Sigmoid colon (tissue), 7 donors: Measurements from ENCODE around the gene ZFP69B. TPM values are rescaled to one million over a fixed set of nuclear protein-coding genes. Genes with fewer than 3 reads are reported as not detected.

Source experiments
- DNase-seq: peaks from one replicate; pipeline ENCODE4 v3.0.0-alpha.2; 2019
- H3K27ac ChIP-seq, 4 donors: fragments of 200-600 bp; sonication (generic); one replicate each; pipeline ENCODE4 v1.5.1; 2016 to 2019; ENCODE audit warnings: mild to moderate bottlenecking in 1 of 4
- H3K27me3 ChIP-seq, 3 donors: fragments of 200-600 bp; sonication (generic); one replicate each; pipeline ENCODE4 v1.5.1; 2019; ENCODE audit warnings: mild to moderate bottlenecking in 1 of 3
- H3K36me3 ChIP-seq, 4 donors: fragments of 200-600 bp; sonication (generic); one replicate each; pipeline ENCODE4 v1.5.1; 2016 to 2019
- H3K4me1 ChIP-seq, 4 donors: fragments of 200-600 bp; sonication (generic); one replicate each; pipeline ENCODE4 v1.5.1; 2017 to 2019
- H3K4me3 ChIP-seq, 4 donors: fragments of 200-600 bp; sonication (generic); one replicate each; pipeline ENCODE4 v1.5.1; 2017 to 2019; ENCODE audit warnings: mild to moderate bottlenecking in 2 of 4, moderate library complexity in 1 of 4
- H3K9me3 ChIP-seq, 4 donors: fragments of 200-600 bp in 3 of 4; sonication (generic) in 3 of 4; one replicate each; pipeline versions ENCODE4 v1.5.1 to v1.6.1; 2013 to 2019
- EP300 ChIP-seq, 4 donors: sonication (generic); formaldehyde crosslinking; IDR thresholded peaks; one replicate each; pipeline ENCODE4 v1.6.1; 2017; ENCODE audit warnings: antibody characterized with exemption in 4 of 4
- POLR2A ChIP-seq, 2 donors: fragments of 450-650 bp; IDR thresholded peaks; one replicate each; pipeline ENCODE4 v1.6.1; 2016; ENCODE audit warnings: antibody characterized with exemption in 2 of 2, mild to moderate bottlenecking in 2 of 2, moderate library complexity in 2 of 2
- POLR2AphosphoS5 ChIP-seq, 4 donors: sonication (generic); formaldehyde crosslinking; IDR thresholded peaks; one replicate each; pipeline ENCODE4 v1.6.1; 2017; ENCODE audit warnings: antibody characterized with exemption in 4 of 4
- WGBS, 2 donors: extraction: QIAGEN DNeasy Blood & Tissue Kit; methylation state at CpG; one replicate each; pipeline ENCODE4 v1.1.7; 2013; 5-methylcytosine and 5-hydroxymethylcytosine counted together
- intact Hi-C: fragments of 100-400 bp; cut with DNase I; formaldehyde crosslinking; loops from one replicate; pipeline ENCODE4 v1.15.1; 2023
- polyA plus RNA-seq, 3 donors: library from polyadenylated mRNA; stranded (reverse); fragments of 200-250 nt; gene quantifications; one replicate each; pipeline ENCODE4 v1.2.3, GENCODE V29; 2013
- total RNA-seq, 4 donors: library from RNA; depleted of rRNA; stranded (reverse); fragments of >200 nt; gene quantifications; one replicate each; pipeline ENCODE4 v1.1.0, GENCODE V29; 2016
- TF ChIP-seq, protein P1 (sequence below), 4 experiments: fragments of 450-650 bp in 3 of 4; fragments of 200-600 bp in 1 of 4; IDR thresholded peaks; one replicate each; pipeline ENCODE4 v1.5.1; 2016 to 2019; ENCODE audit warnings: antibody characterized with exemption in 4 of 4, mild to moderate bottlenecking in 3 of 4, moderate library complexity in 2 of 4
- donor health status: healthy with polysubstance abuse.
- donor health status: Bipolar disorder and iron deficiency.
- donor health status: healthy.

Gene ZFP69B
- total RNA-seq (under 1 TPM; 0.14 to 0.99 (median 0.63) TPM), polyA plus RNA-seq (1 to 10 TPM in 2 of 3 donors, not detected in 1; 1.2 to 1.8 TPM)

DNA sequence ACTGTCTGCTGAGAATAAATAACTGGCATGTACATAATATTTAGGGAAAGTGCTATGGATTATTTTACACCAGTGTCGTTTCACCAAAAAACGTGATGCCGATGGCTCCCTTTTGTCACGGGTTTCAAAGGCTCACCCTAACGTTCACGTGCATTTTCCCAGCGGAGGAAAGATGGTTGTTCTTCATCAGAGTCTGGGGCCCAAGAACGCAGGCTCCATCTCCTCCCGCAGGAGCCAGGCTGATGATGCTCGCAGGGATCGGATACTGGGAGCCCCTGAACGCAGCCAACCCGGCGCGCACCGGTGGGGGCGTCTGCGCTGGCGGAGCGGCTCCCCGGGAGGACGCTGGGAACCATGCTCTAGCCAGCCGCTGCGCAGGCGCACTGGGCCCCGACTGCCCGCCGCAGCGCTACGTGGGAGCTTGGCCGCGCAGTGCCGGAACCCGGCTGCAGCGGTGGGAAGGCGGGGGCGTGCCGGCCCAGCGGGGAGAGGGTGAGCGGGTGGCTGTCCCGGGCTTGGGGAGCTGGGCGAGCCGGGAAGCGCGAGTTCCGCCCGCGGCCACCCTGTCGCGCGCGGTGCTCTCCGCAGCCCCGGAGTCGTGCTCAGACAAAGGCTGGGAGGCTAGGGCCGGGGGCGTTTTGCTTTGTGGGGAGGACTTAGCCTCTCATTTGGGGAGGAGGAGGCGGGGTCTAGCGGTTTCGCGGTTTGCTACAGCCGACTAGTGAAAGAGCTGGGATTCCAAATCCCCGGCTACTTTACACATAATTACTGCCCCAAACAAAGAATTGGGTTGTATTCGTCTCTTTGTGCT, at the start of gene ZFP69B:
TSS of gene ZFP69B (plus strand) at position 793 of the 811 bp plus-strand sequence. CDS start 486 bp downstream, outside the sequence.
- Histone ChIP-seq H3K4me3 (peak within 1 kb of the TSS; percentile 60 to 81 (median 68)), H3K27me3 (no peaks in the 10 kb centered on the region), H3K4me1 (peaks cover 0 to 10% (median 8%) of the 10 kb centered on the region in 4 donors), H3K27ac (peak within 1 kb of the TSS; percentile 80 to 91 (median 82)), H3K9me3 (no peaks in the 10 kb centered on the region), H3K36me3 (no peaks in the 10 kb centered on the region)
- intact Hi-C loops: loop anchor here (2.0 kb wide), 1 partner anchor 59 kb away; the partner anchor contains the start of gene EXO5
- peak; percentile 94 for DNase-seq
- TF ChIP-seq EP300 (IDR thresholded peaks at IDR 0.05) (no peak), POLR2A (IDR thresholded peaks at IDR 0.05) (no peak), POLR2AphosphoS5 (IDR thresholded peaks at IDR 0.05) (peak in 3 of 4 donors; percentile 29 to 58 (median 42))
- TF ChIP-seq, protein P1, sequence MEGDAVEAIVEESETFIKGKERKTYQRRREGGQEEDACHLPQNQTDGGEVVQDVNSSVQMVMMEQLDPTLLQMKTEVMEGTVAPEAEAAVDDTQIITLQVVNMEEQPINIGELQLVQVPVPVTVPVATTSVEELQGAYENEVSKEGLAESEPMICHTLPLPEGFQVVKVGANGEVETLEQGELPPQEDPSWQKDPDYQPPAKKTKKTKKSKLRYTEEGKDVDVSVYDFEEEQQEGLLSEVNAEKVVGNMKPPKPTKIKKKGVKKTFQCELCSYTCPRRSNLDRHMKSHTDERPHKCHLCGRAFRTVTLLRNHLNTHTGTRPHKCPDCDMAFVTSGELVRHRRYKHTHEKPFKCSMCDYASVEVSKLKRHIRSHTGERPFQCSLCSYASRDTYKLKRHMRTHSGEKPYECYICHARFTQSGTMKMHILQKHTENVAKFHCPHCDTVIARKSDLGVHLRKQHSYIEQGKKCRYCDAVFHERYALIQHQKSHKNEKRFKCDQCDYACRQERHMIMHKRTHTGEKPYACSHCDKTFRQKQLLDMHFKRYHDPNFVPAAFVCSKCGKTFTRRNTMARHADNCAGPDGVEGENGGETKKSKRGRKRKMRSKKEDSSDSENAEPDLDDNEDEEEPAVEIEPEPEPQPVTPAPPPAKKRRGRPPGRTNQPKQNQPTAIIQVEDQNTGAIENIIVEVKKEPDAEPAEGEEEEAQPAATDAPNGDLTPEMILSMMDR (IDR thresholded peaks at IDR 0.05): peak in 1 of 4 experiments; percentile 14
- 1% methylated on average over 64 of the region's 64 CpGs for WGBS, 2 donors

DNA sequence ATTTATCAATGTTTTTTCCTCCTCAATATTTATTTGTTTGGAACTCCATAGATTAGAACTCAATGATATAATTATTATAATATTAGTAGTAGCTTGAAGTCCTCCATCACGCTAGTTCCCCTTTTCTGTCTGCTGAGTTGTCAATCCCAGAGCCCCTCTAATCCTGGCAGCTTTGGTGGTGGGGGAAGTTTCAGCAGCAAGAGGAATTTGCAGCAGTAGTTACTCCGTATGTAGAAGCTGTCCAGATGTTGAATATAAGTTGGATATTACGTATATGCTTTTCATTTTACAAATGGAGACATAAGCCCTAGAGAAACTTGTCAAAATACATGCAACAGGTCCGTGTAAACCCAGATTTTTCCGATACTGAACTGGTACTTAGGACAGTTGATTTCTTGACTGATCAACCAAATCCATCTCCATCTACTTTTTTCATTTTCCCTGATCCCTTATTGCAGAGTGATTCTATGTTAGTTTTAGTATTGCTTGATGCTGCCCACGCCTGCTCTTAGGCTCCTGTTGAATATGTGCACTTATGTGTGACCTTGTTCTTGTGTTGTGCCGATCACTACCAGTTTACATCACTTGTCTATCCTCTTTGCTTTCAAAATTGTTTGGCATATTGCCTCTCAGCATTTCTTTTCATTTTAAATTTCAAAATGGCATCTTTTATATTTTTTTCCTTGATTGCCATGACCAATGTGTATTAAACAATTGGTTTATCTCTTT, 48.6 kb upstream of the ZFP69B start:
- DNase-seq: no peak
- peaks cover 0 to 8% (median 0%) of the 10 kb centered on the region in 4 donors for H3K4me1 ChIP-seq
- H3K4me3 ChIP-seq: no peak overlapping the region
- H3K36me3 ChIP-seq: no peaks in the 10 kb centered on the region
- H3K27me3 ChIP-seq: no peaks in the 10 kb centered on the region
- no peaks in the 10 kb centered on the region for H3K9me3 ChIP-seq
- TF ChIP-seq, protein P1 (IDR thresholded peaks at IDR 0.05): no peak
- no peak for TF ChIP-seq EP300 (IDR thresholded peaks at IDR 0.05)
- TF ChIP-seq POLR2AphosphoS5 (IDR thresholded peaks at IDR 0.05): no peak
- no peak for TF ChIP-seq POLR2A (IDR thresholded peaks at IDR 0.05)
- intact Hi-C loops: loop anchor here (5.0 kb wide), 1 partner anchor 59 kb away; no protein-coding TSS in a partner anchor
- peak overlapping the region in 1 of 4 donors; percentile 44 for H3K27ac ChIP-seq
- 73 to 85% methylated on average over 7 of the region's 7 CpGs for WGBS, 2 donors

DNA sequence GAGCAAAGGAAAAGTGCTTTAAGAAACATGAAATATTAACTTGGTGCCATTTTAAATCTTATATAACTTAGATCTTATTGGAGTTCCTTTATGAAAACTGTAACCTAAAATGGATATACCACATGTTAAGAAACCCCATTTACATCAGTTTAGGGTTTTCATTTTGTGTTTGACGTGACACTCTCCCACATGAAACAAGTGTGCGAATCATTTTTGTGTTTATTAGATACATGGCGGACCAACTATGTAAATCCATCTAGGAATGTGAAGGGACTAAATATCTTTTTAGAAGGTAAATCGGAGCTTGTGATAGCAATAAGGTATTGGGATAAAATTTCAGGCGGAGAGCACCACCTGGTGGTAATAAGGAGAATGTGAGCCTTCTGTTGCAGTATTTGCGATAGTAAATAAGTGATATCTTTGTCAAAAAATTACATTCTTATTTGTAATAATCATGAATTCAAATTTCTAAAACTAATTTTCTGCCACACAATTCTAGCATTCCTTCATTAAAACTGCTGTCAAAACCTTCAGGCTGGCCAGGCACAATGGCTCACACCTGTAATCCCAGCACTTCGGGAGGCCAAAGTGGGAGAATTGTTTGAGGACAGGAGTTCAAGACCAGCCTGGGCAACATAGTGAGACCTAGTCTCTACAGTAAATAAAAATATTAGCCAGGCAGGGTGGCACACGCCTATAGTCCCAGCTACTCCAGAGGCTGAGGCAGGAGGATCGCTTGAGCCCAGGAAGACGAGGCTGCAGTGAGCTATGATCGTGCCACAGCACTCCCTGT, 45.4 kb upstream of the ZFP69B start:
- peaks cover 0 to 8% (median 0%) of the 10 kb centered on the region in 4 donors for H3K4me1 ChIP-seq
- no peaks in the 10 kb centered on the region for H3K9me3 ChIP-seq
- H3K27ac ChIP-seq: peak overlapping the region in 1 of 4 donors; percentile 28
- TF ChIP-seq POLR2A (IDR thresholded peaks at IDR 0.05) (no peak), POLR2AphosphoS5 (IDR thresholded peaks at IDR 0.05) (no peak)
- TF ChIP-seq, protein P1 (IDR thresholded peaks at IDR 0.05): peak; percentile 63 to 87 (median 76)
- WGBS, 2 donors: 52 to 53% methylated on average over 11 of the region's 11 CpGs
- peak overlapping the region in 1 of 4 donors; percentile 11 for H3K4me3 ChIP-seq
- H3K27me3 ChIP-seq: no peaks in the 10 kb centered on the region
- intact Hi-C loops: loop anchor here (1.0 to 5.0 kb wide), 2 partner anchors 63 to 261 kb away; no protein-coding TSS in a partner anchor
- H3K36me3 ChIP-seq: peaks cover 0 to 13% (median 3%) of the 10 kb centered on the region in 4 donors
- no peak for DNase-seq

DNA sequence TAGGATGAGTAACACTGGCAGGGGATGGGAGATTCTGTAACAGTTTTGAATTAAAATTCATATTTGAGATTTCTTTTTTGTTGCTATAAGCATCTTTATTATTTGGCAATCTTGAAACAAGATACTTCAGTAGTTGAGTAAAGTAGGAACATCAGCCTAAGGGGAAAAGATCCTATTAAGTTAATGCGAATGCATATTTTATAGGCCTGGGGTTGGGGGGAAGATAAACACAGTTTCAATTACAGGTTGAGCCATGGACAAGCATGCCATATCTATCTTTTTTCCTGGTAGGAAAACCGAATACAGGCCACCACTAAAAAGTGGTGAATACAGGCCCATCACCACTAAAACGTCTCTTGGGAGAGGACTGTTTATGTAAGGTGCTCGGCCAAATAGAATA, 44.5 kb upstream of the ZFP69B start:
- no peak for DNase-seq
- H3K4me1 ChIP-seq: peaks cover 0 to 8% (median 0%) of the 10 kb centered on the region in 4 donors
- H3K27me3 ChIP-seq: no peaks in the 10 kb centered on the region
- H3K4me3 ChIP-seq: no peak overlapping the region
- TF ChIP-seq POLR2AphosphoS5 (IDR thresholded peaks at IDR 0.05): no peak
- TF ChIP-seq, protein P1 (IDR thresholded peaks at IDR 0.05): no peak
- TF ChIP-seq POLR2A (IDR thresholded peaks at IDR 0.05): no peak
- TF ChIP-seq EP300 (IDR thresholded peaks at IDR 0.05): no peak
- H3K27ac ChIP-seq: no peak overlapping the region
- no peaks in the 10 kb centered on the region for H3K9me3 ChIP-seq
- H3K36me3 ChIP-seq: peaks cover 0 to 23% (median 3%) of the 10 kb centered on the region in 4 donors
- WGBS, 2 donors: 82 to 83% methylated on average over 4 of the region's 4 CpGs
- intact Hi-C loops: no loop called here
